IPS-NIHi7 (cell line): Measurements from ENCODE around the gene BBS9.
A peak's percentile ranks its signal among the peaks of the same experiment; 100 is the strongest.

Source experiments
- DNase-seq: peaks from one replicate; pipeline ENCODE4 v3.0.0; 2012; ENCODE audit warnings: mixed read lengths; ENCODE audit errors: extremely low spot score

BBS9 gene

GRCh38 chr7:33127085-33127484 is 2.3 kb upstream of the BBS9 start:
- DNase-seq, result no peak

- DNase-seq, result no peak
Observed at GRCh38 chr7:33128631-33128989, 754 bp upstream of the BBS9 start.

GRCh38 chr7:33129806-33130153 is 416 bp downstream of the BBS9 start:
- DNase-seq, result no peak

- no peak for DNase-seq
Observed at GRCh38 chr7:33130184-33130583, 820 bp downstream of the BBS9 start.

GRCh38 chr7:33137103-33137502 is 7.7 kb downstream of the BBS9 start:
- DNase-seq, result no peak

GRCh38 chr7:33142585-33142984 is 13.2 kb downstream of the BBS9 start:
- DNase-seq, result no peak

- no peak for DNase-seq
Observed at GRCh38 chr7:33143996-33144718, 14.8 kb downstream of the BBS9 start.

- DNase-seq, result no peak
Observed at GRCh38 chr7:33145156-33145555, 15.8 kb downstream of the BBS9 start.

GRCh38 chr7:33152087-33152486 is 22.7 kb downstream of the BBS9 start:
- DNase-seq, result no peak

GRCh38 chr7:33155811-33156210 is 26.4 kb downstream of the BBS9 start:
- no peak for DNase-seq

- DNase-seq, result no peak
Observed at GRCh38 chr7:33156441-33156840, 27.1 kb downstream of the BBS9 start.

GRCh38 chr7:33157311-33157710 is 27.9 kb downstream of the BBS9 start:
- no peak for DNase-seq

GRCh38 chr7:33157781-33158180 is 28.4 kb downstream of the BBS9 start:
- DNase-seq, result no peak

GRCh38 chr7:33177876-33178275 is 48.5 kb downstream of the BBS9 start:
- no peak for DNase-seq

GRCh38 chr7:33179519-33179918 is 50.2 kb downstream of the BBS9 start:
- no peak for DNase-seq

- DNase-seq, result no peak
Observed at GRCh38 chr7:33183504-33183903, 54.1 kb downstream of the BBS9 start.

- no peak for DNase-seq
Observed at GRCh38 chr7:33184828-33185227, 55.5 kb downstream of the BBS9 start.

GRCh38 chr7:33185786-33186185 is 56.4 kb downstream of the BBS9 start:
- DNase-seq, result peak; percentile 52

GRCh38 chr7:33186192-33186591 is 56.8 kb downstream of the BBS9 start:
- peak; percentile 49 for DNase-seq

GRCh38 chr7:33190688-33191304 is 61.4 kb downstream of the BBS9 start:
- DNase-seq, result no peak

- DNase-seq, result peak; percentile 35
Observed at GRCh38 chr7:33191340-33191739, 62.0 kb downstream of the BBS9 start.

GRCh38 chr7:33192695-33193291 is 63.4 kb downstream of the BBS9 start:
- DNase-seq, result no peak

- no peak for DNase-seq
Observed at GRCh38 chr7:33193308-33193864, 64.0 kb downstream of the BBS9 start.
